NOMO-1 treated with DMSO at 0.1 percent for 48 hours (cell line): Measurements from ENCODE around the gene MAP1LC3A.

Experiments used
- DNase-seq: peaks from one replicate; lab custom pipeline; 2025; ENCODE audit not compliant: unreplicated experiment; lab: John Stamatoyannopoulos, UW

MAP1LC3A gene

GRCh38 chr20:34547844-34548613, 10.5 kb upstream of the MAP1LC3A start:
- no peak for DNase-seq

- DNase-seq: peak; percentile 3
Observed at GRCh38 chr20:34549291-34549928, 9.1 kb upstream of the MAP1LC3A start.

- no peak for DNase-seq
Observed at GRCh38 chr20:34549929-34550305, 8.6 kb upstream of the MAP1LC3A start.

GRCh38 chr20:34552569-34552968, 5.9 kb upstream of the MAP1LC3A start:
- DNase-seq: no peak

DNA sequence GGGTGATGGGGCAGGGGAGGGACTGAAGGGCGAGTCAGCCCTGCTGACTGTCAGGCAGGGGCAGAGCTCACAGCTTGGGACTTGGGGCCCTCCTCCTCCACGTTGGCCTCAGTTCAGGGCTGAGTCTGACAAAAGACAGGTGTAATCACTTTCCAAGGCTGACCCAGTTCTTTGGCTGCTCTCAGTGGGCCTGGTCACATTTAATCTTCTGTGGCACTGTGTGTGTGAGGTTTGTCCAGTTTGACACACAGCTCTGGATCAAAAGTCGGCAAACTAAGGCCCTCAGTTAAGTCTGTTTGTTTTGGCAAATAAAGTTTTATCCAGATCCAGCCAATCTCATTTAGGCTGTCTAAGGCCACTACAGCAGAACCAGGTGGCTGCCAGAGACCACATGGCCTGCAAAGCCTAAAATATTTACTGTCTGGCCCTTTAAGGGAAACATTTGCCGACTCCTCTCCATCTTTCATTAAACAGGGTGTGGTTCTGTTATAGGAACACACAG, 5.1 kb upstream of the MAP1LC3A start:
- no peak for DNase-seq

- no peak for DNase-seq
Observed at GRCh38 chr20:34557936-34558319, 590 bp upstream of the MAP1LC3A start.

- no peak for DNase-seq
Observed at GRCh38 chr20:34559311-34560140, 1.0 kb downstream of the MAP1LC3A start.

- DNase-seq: no peak
Observed at GRCh38 chr20:34560141-34560523, 1.6 kb downstream of the MAP1LC3A start.

DNA sequence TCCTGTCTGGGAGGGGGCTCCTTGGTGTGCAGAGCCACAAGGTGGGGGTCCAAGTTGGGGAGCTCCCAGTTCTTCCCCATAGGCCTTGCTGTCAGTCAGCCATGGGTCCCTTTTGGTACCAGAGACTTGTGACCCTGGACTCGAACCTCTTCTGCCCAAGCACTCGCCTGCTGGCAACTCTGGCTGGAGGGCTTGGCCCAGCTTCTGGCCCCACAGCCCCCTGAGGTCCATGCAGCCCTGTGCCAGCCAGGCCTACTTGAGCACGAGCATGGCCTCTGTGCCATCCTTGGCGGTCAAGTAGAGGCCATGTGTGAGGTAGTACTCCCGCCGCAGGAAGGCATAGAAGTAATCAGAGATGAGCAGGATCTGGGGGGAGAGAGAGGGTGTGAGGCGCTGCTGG, 2.1 kb downstream of the MAP1LC3A start:
- DNase-seq: no peak

DNA sequence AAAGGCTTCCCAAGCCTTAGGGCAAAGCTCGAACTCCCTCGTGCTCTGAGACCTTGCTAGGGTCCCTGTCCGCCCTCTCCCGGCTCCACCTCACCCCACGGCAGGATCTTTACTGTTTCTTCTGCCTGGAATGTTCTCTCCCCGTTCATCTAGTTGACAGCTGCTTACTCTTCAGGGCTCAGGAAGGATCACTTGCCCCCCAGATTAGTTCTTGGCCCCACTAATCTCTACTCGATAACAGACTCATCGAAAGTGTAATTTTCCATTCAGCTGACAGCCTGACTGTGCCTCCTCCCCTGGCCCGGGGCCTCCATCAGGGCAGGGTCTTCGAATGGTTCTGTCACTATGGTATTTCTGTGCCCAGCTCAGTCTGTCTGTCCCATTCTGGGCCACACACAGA, 3.1 kb downstream of the MAP1LC3A start:
- DNase-seq: no peak

- no peak for DNase-seq
Observed at GRCh38 chr20:34562641-34563040, 4.1 kb downstream of the MAP1LC3A start.

GRCh38 chr20:34564833-34565232, 6.3 kb downstream of the MAP1LC3A start:
- DNase-seq: no peak

DNA sequence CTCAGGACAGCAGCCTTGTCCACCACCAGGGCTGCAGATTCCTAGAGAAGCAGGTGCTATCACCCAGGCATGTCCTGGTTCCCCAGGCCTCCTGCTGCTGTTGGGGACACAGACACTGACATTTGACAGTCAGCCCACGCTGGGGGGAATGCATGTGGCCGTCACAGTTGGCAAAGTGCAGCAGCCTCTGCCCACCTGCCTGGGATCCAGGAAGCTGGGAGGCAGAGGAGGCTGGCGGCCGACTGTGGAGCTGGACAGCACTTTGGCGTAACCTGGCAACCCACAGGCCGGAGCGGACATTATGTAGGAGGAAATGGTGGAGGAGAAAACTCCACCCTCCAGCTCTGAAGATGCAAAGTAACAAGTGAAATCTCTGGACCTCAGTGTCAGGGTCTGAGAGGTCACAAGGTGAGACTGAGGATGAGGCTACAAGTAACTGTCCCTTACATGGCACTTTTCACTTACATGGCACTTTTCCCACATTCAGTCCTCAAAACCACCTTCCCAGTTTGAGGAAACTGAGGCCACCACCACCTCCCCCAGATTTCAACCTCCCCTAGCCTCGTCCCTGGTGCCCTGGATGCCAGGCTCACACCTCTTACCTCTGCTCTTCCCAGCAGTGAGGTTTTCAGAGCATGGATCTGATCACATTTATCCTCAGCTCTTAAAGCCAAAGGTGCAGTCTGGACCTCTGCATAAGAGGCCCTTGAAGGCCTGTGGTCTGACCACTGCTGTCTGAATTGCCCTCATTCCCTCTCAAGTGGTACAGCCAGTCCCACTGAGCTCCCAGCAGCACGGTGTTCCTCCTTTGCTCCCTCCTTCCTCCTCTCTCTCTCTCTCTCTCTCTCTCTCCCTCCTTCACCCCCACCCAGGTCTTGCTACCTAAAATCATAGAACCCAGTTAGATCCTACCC, 8.7 kb downstream of the MAP1LC3A start:
- DNase-seq: no peak

GRCh38 chr20:34567892-34568865, 9.7 kb downstream of the MAP1LC3A start:
- DNase-seq: no peak

GRCh38 chr20:34569598-34569997, 11.1 kb downstream of the MAP1LC3A start:
- DNase-seq: no peak

DNA sequence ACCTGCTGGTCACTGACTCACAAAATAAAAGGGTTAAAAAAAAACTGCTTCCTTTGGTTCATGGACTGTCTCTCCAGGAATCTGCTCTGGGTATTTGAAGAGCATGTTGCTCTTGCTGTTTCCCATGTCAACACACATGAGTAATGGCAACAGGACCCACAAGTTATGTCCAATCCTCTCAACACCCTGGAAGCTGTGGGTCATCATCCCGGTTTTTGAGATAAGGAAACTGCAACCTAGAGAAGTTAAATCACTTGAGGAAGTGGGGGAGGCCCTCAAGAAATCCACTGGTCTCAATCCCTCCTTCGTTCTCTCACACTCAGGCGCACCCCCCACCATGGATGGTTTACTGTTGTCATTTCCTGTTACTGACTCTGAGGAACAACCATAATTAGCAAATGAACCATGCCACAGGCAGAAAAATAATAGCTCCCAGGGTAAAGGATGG, 12.4 kb downstream of the MAP1LC3A start:
- peak; percentile 58 for DNase-seq

GRCh38 chr20:34571753-34572152, 13.2 kb downstream of the MAP1LC3A start:
- no peak for DNase-seq

DNA sequence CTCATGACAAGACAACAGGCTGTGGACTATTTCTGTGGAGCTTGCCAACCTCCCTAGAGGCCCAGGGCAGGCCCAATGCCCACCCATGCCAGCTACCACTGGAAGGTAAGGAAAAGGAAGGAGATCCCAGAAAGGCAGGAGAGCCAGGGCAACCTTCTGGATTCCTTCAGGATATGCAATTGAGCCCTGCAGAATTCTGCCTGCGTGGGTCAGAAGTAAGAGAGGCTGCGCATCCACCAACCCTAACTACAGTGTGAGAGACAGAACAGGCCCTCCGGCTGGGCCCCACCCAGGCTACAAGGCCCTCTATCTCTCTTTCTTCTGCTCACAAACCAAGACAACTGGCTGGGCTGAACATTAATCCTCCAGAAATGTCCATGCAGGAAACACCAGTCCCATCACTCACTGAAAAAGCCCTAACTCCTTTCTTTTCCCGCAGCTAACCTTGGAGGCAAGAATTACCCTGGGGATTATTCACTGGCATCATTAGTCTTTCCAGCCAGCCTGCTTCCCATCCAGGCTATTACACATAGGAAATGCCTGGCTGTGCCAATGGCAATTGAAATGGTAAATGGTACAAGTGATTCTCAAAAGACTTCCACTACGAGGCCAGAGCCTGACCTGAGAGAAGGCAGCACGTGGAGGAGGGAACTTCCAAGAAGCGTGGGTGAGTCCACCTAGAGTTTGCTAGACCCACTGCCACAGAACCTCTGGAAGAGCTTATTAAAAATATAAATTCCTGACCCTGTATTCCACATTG, 15.2 kb downstream of the MAP1LC3A start:
- DNase-seq: no peak

GRCh38 chr20:34574426-34574825, 15.9 kb downstream of the MAP1LC3A start:
- DNase-seq: no peak
